Lower leg skin (tissue), 4 donors: ENCODE results near the gene EXOSC7. TPM values are rescaled to one million over a fixed set of nuclear protein-coding genes. Genes with fewer than 3 reads are reported as not detected.
"Not testable (repeated sequence)": the region's sequence is repeated elsewhere in the genome, so short reads cannot be mapped to it uniquely, and the experiment has no call there.

Source experiments
- DNase-seq, 2 donors: peaks; one replicate each; pipeline ENCODE4 v3.0.0-alpha.2; 2019; ENCODE audit warnings: low spot score in 2 of 2
- H3K4me3 ChIP-seq: fragments of 200-600 bp; sonication (generic); 2 replicates; pipeline ENCODE4 v1.5.1; 2017; ENCODE audit warnings: mild to moderate bottlenecking, low read depth; ENCODE audit not compliant: poor library complexity, severe bottlenecking
- POLR2A ChIP-seq, 2 donors: fragments of 450-650 bp; IDR thresholded peaks; one replicate each; pipeline ENCODE4 v1.6.1; 2016 to 2017; ENCODE audit warnings: antibody characterized with exemption in 2 of 2, mild to moderate bottlenecking in 1 of 2, moderate library complexity in 1 of 2
- WGBS, 2 donors: methylation state at CpG; one replicate each; pipeline ENCODE4 v1.1.5; 2018; 5-methylcytosine and 5-hydroxymethylcytosine counted together
- intact Hi-C: fragments of 100-400 bp; cut with DNase I; formaldehyde crosslinking; loops from one replicate; pipeline ENCODE4 v1.15.0; 2023; ENCODE audit warnings: low total_unique reads
- total RNA-seq, 4 donors: library from RNA; depleted of rRNA; stranded (reverse); fragments of >200 nt; gene quantifications; one replicate each; pipeline ENCODE4 v1.1.0, GENCODE V29; 2016
- TF ChIP-seq, protein P1 (sequence below), 3 donors: fragments of 450-650 bp; IDR thresholded peaks; one replicate each; pipeline ENCODE4 v1.5.1; 2016; ENCODE audit warnings: antibody characterized with exemption in 3 of 3, mild to moderate bottlenecking in 3 of 3, moderate library complexity in 2 of 3

EXOSC7 gene
- total RNA-seq, 4 donors from 2014 or later: 77.4 to 178 (median 133) TPM

DNA sequence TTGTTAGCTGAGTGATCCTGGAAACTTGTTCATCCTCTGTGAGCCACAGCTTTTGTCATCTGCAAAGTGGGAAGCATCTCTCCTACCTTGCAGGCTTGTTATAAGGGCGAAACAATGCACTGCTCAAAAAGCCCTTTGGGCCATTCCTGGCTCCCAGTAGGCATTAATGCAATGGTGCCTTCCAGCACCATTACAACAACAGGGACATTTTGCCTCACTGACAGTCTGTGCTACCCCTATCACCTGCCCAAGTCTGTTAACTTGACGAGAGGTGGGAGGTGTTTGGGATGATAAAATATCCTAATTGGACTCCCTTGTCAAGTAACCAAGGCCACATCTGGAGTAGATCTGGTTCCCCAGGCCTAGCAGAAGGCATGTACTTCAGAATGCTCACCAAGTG, 44.3 kb upstream of the EXOSC7 start:
- intact Hi-C loops: no loop called here
- no peak for TF ChIP-seq POLR2A (IDR thresholded peaks at IDR 0.05)
- WGBS, 2 donors: 89 to 93% methylated on average over 2 of the region's 2 CpGs
- H3K4me3 ChIP-seq: no peak overlapping the region
- no peak for DNase-seq

DNA sequence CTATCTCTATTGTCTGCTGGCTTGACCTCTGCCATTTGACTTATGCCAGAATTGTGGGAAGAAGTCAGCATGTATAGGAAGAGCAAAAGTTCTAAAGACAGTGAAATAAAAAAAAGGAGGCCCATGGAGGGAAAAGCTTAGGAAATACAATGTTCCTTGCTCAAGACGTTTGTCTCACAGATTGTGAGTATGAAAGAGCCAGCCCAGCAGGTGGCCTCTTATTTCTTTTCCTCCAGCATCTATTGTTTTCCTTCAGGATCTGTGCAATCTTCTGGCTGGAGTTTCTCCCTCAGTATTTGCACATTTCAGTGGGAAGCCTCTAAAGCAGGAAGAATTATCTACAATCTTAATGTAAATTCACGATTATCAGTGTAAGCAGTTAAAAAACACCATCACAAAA, 43.8 kb upstream of the EXOSC7 start:
- no peak for TF ChIP-seq POLR2A (IDR thresholded peaks at IDR 0.05)
- TF ChIP-seq, protein P1, sequence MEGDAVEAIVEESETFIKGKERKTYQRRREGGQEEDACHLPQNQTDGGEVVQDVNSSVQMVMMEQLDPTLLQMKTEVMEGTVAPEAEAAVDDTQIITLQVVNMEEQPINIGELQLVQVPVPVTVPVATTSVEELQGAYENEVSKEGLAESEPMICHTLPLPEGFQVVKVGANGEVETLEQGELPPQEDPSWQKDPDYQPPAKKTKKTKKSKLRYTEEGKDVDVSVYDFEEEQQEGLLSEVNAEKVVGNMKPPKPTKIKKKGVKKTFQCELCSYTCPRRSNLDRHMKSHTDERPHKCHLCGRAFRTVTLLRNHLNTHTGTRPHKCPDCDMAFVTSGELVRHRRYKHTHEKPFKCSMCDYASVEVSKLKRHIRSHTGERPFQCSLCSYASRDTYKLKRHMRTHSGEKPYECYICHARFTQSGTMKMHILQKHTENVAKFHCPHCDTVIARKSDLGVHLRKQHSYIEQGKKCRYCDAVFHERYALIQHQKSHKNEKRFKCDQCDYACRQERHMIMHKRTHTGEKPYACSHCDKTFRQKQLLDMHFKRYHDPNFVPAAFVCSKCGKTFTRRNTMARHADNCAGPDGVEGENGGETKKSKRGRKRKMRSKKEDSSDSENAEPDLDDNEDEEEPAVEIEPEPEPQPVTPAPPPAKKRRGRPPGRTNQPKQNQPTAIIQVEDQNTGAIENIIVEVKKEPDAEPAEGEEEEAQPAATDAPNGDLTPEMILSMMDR (IDR thresholded peaks at IDR 0.05): no peak
- H3K4me3 ChIP-seq: no peak overlapping the region
- intact Hi-C loops: no loop called here
- no peak for DNase-seq
- WGBS, 2 donors: 61 to 73% methylated on average over 2 of the region's 2 CpGs

DNA sequence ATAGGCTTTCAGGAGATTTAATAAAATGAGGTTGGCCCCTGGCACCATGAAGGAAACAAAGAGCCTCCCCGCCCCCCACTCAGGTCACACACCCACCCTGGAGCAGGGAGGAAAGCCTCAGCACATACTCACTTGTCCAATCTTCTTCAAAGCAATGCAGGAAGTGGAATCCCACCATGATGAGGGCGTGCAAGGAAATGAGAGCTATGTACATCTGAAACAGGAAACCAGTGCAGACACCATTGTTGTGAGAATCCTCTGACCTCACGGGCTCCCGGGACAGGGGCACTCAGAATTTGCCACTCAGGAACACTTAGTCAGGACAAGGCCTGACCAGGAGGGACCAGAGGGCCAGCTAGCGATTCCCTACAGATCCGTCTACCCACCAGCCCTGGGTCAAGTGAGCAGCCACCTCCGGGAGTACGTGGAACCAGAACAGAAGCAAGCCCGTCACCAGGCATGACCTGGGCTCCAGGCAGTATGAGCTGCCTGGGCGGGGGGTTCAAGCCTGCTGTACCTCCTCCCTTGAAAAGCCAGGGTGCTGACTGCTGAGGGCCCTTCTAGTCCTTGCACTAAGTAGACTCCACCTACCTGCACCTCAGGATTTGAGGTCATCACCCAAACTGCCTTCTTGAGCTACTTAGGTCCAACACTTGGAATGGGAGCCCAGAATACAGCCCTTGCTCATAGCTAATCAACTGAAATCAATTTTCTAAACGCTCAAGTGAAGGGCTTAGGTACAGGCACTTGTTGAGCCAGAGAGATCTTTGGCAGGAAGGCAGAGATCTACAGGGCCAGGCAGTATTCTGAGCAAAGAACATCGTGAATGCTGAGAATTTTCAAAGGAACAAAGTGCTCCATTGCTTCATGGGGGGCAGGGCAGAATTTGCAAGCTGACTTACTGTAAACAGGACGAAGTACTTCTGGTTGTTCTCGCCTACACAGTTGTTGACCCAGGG, 42.8 kb upstream of the EXOSC7 start:
- 93 to 94% methylated on average over 14 of the region's 14 CpGs for WGBS, 2 donors
- TF ChIP-seq, protein P1 (IDR thresholded peaks at IDR 0.05): no peak
- TF ChIP-seq POLR2A (IDR thresholded peaks at IDR 0.05): no peak
- DNase-seq: no peak
- no peak overlapping the region for H3K4me3 ChIP-seq
- intact Hi-C loops: no loop called here

DNA sequence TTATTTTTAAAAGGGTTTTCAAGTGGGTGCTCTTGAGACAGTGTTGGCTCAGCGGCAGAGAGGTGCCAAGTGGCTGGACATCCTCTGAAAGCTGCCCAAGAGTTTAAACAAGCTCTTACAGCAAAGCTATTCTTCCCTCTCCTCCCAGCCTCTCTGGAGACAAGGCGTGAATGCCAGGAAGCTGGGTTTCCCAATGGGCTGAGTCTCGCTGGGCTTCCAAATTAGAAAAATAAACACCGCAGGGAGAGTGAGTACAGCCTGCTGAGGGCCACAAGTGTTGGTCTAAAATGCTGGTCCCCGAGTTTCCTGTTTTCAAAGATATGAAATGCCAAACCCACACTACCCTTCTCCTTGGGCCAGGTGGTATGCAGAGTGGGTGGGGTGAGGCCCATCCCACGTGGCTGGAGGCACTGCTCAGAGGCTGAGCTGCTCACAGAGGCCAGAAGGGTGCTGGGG, 36.4 kb upstream of the EXOSC7 start:
- 84 to 87% methylated on average over 6 of the region's 6 CpGs for WGBS, 2 donors
- intact Hi-C loops: no loop called here
- TF ChIP-seq, protein P1 (IDR thresholded peaks at IDR 0.05): no peak
- TF ChIP-seq POLR2A (IDR thresholded peaks at IDR 0.05): no peak
- H3K4me3 ChIP-seq: no peak overlapping the region
- no peak for DNase-seq

DNA sequence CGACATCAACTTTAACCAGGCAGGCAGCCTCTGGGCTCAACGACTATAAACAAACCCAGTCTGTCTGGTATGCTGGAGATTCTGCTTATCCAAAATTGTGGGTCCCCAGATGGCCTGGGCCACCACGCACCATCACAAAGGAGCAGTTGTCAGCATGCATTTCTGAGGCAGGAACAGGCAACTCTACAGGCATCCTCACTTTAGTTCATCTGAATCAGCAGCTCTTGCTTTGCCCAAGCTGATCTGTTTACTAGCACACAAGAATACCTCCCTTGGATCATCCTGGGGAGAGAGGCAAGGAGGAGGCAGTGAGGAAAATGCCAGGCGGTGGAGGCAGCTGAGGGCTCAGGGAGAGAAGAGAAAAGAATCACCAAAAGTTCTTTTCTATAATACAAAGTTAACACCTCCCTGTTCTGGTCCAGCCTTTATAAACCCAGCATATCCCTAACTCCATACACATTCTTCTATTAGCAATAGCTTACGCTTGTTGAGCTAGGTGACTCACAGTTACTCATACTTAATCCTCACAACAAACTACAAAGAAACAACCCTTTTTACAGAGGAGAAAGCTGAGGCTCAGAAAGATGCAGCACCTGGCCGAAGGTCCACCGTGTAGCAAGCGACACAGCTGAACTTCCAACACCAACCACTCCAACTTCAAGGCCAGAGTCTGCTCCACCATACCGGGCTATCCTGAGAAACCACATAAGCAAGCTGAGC, 33.7 kb upstream of the EXOSC7 start:
- no peak overlapping the region for H3K4me3 ChIP-seq
- 87 to 89% methylated on average over 9 of the region's 9 CpGs for WGBS, 2 donors
- no peak for DNase-seq
- intact Hi-C loops: no loop called here
- TF ChIP-seq, protein P1 (IDR thresholded peaks at IDR 0.05): no peak
- no peak for TF ChIP-seq POLR2A (IDR thresholded peaks at IDR 0.05)

DNA sequence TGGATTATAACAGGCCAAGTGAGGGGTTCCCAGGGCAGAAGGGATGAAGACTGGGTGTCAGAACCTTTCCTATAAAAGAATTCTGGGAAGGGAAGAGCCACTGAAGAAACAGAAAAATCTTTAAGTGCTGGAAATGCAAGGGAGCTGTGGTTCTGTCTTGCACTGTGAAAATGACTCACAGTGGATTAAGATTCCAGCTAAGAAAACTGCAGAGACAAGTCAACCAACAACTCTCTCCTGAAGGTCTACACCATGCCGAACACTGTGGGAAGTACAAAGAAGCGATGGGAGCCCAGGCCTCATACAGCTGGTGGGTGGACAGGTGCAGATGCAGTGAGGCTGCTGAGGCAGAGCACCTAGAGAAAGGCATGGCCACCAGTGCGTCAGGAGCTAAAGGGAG, 27.8 kb upstream of the EXOSC7 start:
- WGBS, 2 donors: 92 to 98% methylated on average over 3 of the region's 3 CpGs
- no peak overlapping the region for H3K4me3 ChIP-seq
- intact Hi-C loops: no loop called here
- TF ChIP-seq POLR2A (IDR thresholded peaks at IDR 0.05): no peak
- TF ChIP-seq, protein P1 (IDR thresholded peaks at IDR 0.05): no peak
- DNase-seq: no peak

DNA sequence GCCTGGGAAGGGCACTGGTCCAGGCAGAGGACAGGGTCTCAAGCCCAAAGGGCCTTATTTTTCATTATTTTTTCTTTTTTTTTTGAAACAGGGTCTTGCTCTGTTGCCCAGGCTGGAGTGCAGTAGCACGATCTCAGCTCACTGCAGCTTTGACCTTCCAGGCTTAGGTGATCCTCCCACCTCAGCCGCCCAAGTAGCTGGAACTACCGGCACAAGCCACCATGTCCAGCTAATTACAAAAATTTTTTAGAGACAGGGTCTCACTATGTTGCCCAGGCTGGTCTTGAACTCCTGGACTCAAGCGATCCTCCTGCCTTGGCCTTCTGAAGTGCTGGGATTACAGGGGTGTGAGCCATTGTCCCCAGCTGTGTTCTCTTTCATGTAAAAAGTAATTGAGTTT, 26.3 kb upstream of the EXOSC7 start:
- H3K4me3 ChIP-seq, DNase-seq, intact Hi-C loops: not testable (repeated sequence)
- 98 to 100% methylated on average over 4 of the region's 4 CpGs for WGBS, 2 donors
